NB4 (cell line): Measurements from ENCODE around the gene AIFM3.
"Not testable (repeated sequence)": the region's sequence is repeated elsewhere in the genome, so short reads cannot be mapped to it uniquely, and the experiment has no call there.

Source experiments
- DNase-seq: peaks from one replicate; pipeline ENCODE4 v3.0.0; 2010; ENCODE audit warnings: low read depth
- H3K4me3 ChIP-seq: one replicate; pipeline ENCODE4 v1.5.1; 2011; ENCODE audit warnings: mild to moderate bottlenecking, low read depth, low read length, moderate library complexity
- CTCF ChIP-seq: IDR thresholded peaks from one replicate; pipeline ENCODE4 v1.5.1; 2012; ENCODE audit warnings: low read depth, low read length
- MAX ChIP-seq: IDR thresholded peaks from 2 replicates; pipeline ENCODE4 v1.6.1; 2011; ENCODE audit warnings: low read depth, low read length
- MYC ChIP-seq: IDR thresholded peaks from 2 replicates; pipeline ENCODE4 v1.6.1; 2011; ENCODE audit warnings: low read depth, low read length
- POLR2A ChIP-seq: IDR thresholded peaks from 2 replicates; pipeline ENCODE4 v1.6.1; 2011; ENCODE audit warnings: mild to moderate bottlenecking; ENCODE audit not compliant: insufficient read length; ENCODE audit errors: extremely low read depth

The AIFM3 gene

GRCh38 chr22:20967697-20968211 lies 699 bp downstream of the AIFM3 start:
- H3K4me3 ChIP-seq, result no peak overlapping the region
- DNase-seq, result no peak

GRCh38 chr22:20968281-20968977 lies 1.4 kb downstream of the AIFM3 start:
- DNase-seq, result peak; percentile 68
- no peak for TF ChIP-seq MAX
- no peak for TF ChIP-seq POLR2A
- no peak for TF ChIP-seq CTCF
- no peak for TF ChIP-seq MYC
- H3K4me3 ChIP-seq, result no peak overlapping the region

More at GRCh38 chr22:20967697-20968211, 699 bp downstream of the AIFM3 start:
- no peak for TF ChIP-seq POLR2A
- no peak for TF ChIP-seq MYC
- no peak for TF ChIP-seq CTCF
- TF ChIP-seq MAX, result no peak

- no peak overlapping the region for H3K4me3 ChIP-seq
- TF ChIP-seq MAX (no peak), CTCF (no peak)
- no peak for DNase-seq
Observed at GRCh38 chr22:20970939-20971657, 4.0 kb downstream of the AIFM3 start.

GRCh38 chr22:20972014-20972694 lies 5.1 kb downstream of the AIFM3 start:
- not testable (repeated sequence) for DNase-seq, H3K4me3 ChIP-seq

- TF ChIP-seq MAX (no peak), CTCF (no peak), POLR2A (no peak), MYC (no peak)
- no peak for DNase-seq
- H3K4me3 ChIP-seq, result no peak overlapping the region
Observed at GRCh38 chr22:20972933-20973577, 6.0 kb downstream of the AIFM3 start.
